NCI-H146 treated with DMSO at 0.1 percent for 48 hours (cell line): ENCODE measurements around the gene MAPK4.

ENCODE experiments used
- DNase-seq: peaks from one replicate; lab custom pipeline; 2025; ENCODE audit not compliant: unreplicated experiment; lab: John Stamatoyannopoulos, UW

Gene MAPK4

GRCh38 chr18:50651334-50651733, 91.4 kb downstream of the MAPK4 start:
- DNase-seq = no peak

- DNase-seq = no peak
Observed at GRCh38 chr18:50653402-50654093, 93.7 kb downstream of the MAPK4 start.

- DNase-seq = no peak
Observed at GRCh38 chr18:50654211-50654610, 94.3 kb downstream of the MAPK4 start.

GRCh38 chr18:50654658-50655550, 95.0 kb downstream of the MAPK4 start:
- no peak for DNase-seq

- DNase-seq = no peak
Observed at GRCh38 chr18:50656396-50656795, 96.5 kb downstream of the MAPK4 start.

GRCh38 chr18:50656841-50657470, 97.1 kb downstream of the MAPK4 start:
- no peak for DNase-seq

- DNase-seq = no peak
Observed at GRCh38 chr18:50658601-50659000, 98.7 kb downstream of the MAPK4 start.

GRCh38 chr18:50659091-50660003, 99.5 kb downstream of the MAPK4 start:
- no peak for DNase-seq

- DNase-seq = no peak
Observed at GRCh38 chr18:50661013-50661412, 101.1 kb downstream of the MAPK4 start.

- DNase-seq = peak; percentile 67
Observed at GRCh38 chr18:50662177-50662576, 102.3 kb downstream of the MAPK4 start.

- DNase-seq = peak; percentile 72
Observed at GRCh38 chr18:50662775-50663383, 103.0 kb downstream of the MAPK4 start.

GRCh38 chr18:50663626-50664441, 103.9 kb downstream of the MAPK4 start:
- no peak for DNase-seq

GRCh38 chr18:50665015-50665414, 105.1 kb downstream of the MAPK4 start:
- DNase-seq = no peak

GRCh38 chr18:50665519-50665918, 105.6 kb downstream of the MAPK4 start:
- DNase-seq = no peak

GRCh38 chr18:50666536-50666935, 106.6 kb downstream of the MAPK4 start:
- DNase-seq = no peak

GRCh38 chr18:50671376-50671775, 111.5 kb downstream of the MAPK4 start:
- DNase-seq = no peak

GRCh38 chr18:50674307-50674980, 114.6 kb downstream of the MAPK4 start:
- DNase-seq = no peak

GRCh38 chr18:50675043-50675442, 115.2 kb downstream of the MAPK4 start:
- no peak for DNase-seq

- DNase-seq = no peak
Observed at GRCh38 chr18:50678651-50679050, 118.8 kb downstream of the MAPK4 start.
